ENCODE results near the gene KRT4. TPM values are rescaled to one million over a fixed set of nuclear protein-coding genes. Genes with fewer than 3 reads are reported as not detected.

KRT4 gene
- total and polyA plus RNA-seq, 2 experiments from 2014 or later = not detected

- Histone ChIP-seq H3K79me2 (replicated peaks; ENCODE audit: insufficient read depth) (no peaks in the 10 kb centered on the region), H3K27ac (ENCODE audit: low read depth) (no peak overlapping the region), H4K20me1 (replicated peaks; ENCODE audit: insufficient read depth) (no peaks in the 10 kb centered on the region), H3K4me2 (no peak overlapping the region), H3K27me3 (ENCODE audit: insufficient read depth) (no peaks in the 10 kb centered on the region), H2AFZ (no peak overlapping the region), H3F3A (replicated peaks; ENCODE audit: low read depth) (no peaks in the 10 kb centered on the region), H3K4me3 (no peak overlapping the region), H3K4me1 (ENCODE audit: insufficient read depth) (no peaks in the 10 kb centered on the region), H3K36me3 (ENCODE audit: insufficient read depth) (no peaks in the 10 kb centered on the region), H3K9me2 (ENCODE audit: insufficient read depth) (no peaks in the 10 kb centered on the region)
- ATAC-seq (no peak), DNase-seq (ENCODE audit: low spot score) (no peak)
- H3K27me3 Mint-ChIP-seq (ENCODE audit: insufficient read depth, low read depth, poor library complexity) = peaks cover 4% of the 10 kb centered on the region
- TF ChIP-seq JUNB (IDR thresholded peaks at IDR 0.05; ENCODE audit: unreplicated experiment) = no peak
- H3K36me3 Mint-ChIP-seq (ENCODE audit: low read depth) = no peaks in the 10 kb centered on the region
- H3K27ac Mint-ChIP-seq = no peak overlapping the region
- no peak overlapping the region for H3K4me3 Mint-ChIP-seq
- H3K9me3 Mint-ChIP-seq = no peaks in the 10 kb centered on the region
- no peaks in the 10 kb centered on the region for H3K4me1 Mint-ChIP-seq
Measured at GRCh38 chr12:52815161-52815560, 1.2 kb upstream of the KRT4 start.

- DNase-seq (ENCODE audit: low spot score) (no peak), ATAC-seq (no peak)
- Histone ChIP-seq H3K9me2 (ENCODE audit: insufficient read depth) (no peaks in the 10 kb centered on the region; the same call in 1 of the 2 replicates), H3K27me3 (ENCODE audit: insufficient read depth) (no peaks in the 10 kb centered on the region), H2AFZ (no peak overlapping the region), H3K4me3 (no peak overlapping the region), H3K79me2 (replicated peaks; ENCODE audit: insufficient read depth) (no peaks in the 10 kb centered on the region), H3K36me3 (ENCODE audit: insufficient read depth) (no peaks in the 10 kb centered on the region), H4K20me1 (replicated peaks; ENCODE audit: insufficient read depth) (no peaks in the 10 kb centered on the region), H3K4me1 (ENCODE audit: insufficient read depth) (no peaks in the 10 kb centered on the region), H3F3A (replicated peaks; ENCODE audit: low read depth) (no peaks in the 10 kb centered on the region), H3K27ac (ENCODE audit: low read depth) (no peak overlapping the region), H3K4me2 (no peak overlapping the region)
- H3K36me3 Mint-ChIP-seq (ENCODE audit: low read depth) = no peaks in the 10 kb centered on the region
- H3K9me3 Mint-ChIP-seq = no peaks in the 10 kb centered on the region
- TF ChIP-seq ZNF114 (CRISPR knock-in tag; IDR thresholded peaks at IDR 0.05) (no peak), STAT1 (IDR thresholded peaks at IDR 0.05; ENCODE audit: unreplicated experiment) (no peak), JUNB (IDR thresholded peaks at IDR 0.05; ENCODE audit: unreplicated experiment) (no peak), CTCF (conservative IDR thresholded peaks at IDR 0.05; ENCODE audit: low read depth in 2 of 2) (no peak), REST (IDR thresholded peaks at IDR 0.05; ENCODE audit: unreplicated experiment) (no peak), ZNF331 (CRISPR knock-in tag; IDR thresholded peaks at IDR 0.05; ENCODE audit: low read depth) (no peak)
- H3K27ac Mint-ChIP-seq = no peak overlapping the region
- H3K4me3 Mint-ChIP-seq = no peak overlapping the region
- no peaks in the 10 kb centered on the region for H3K4me1 Mint-ChIP-seq
- peaks cover 4% of the 10 kb centered on the region for H3K27me3 Mint-ChIP-seq (ENCODE audit: insufficient read depth, low read depth, poor library complexity)
Measured at GRCh38 chr12:52814710-52815155, 817 bp upstream of the KRT4 start.
